Measurements from ENCODE around the gene SERPINB12. TPM values are rescaled to one million over a fixed set of nuclear protein-coding genes. Genes with fewer than 3 reads are reported as not detected.

SERPINB12 gene
- total and polyA plus RNA-seq, 10 of the 15 experiments (the other 5 are each of a cell fraction or from before 2014, with no cell fraction given) = not detected

- no TSS peak for BruUV-seq (replicated peaks)
- in situ Hi-C loops (cut with MboI) = loop anchor here (10.0 kb wide), 1 partner anchor 65 kb away; no protein-coding TSS in a partner anchor
- no peak overlapping the region for H3K4me2 ChIP-seq (ENCODE audit: control insufficient read depth, insufficient read depth)
- H3K9ac ChIP-seq (ENCODE audit: control insufficient read depth, insufficient read depth, low read length) = no peak overlapping the region
- H3K27ac ChIP-seq (ENCODE audit: control insufficient read depth, insufficient read depth) = no peak overlapping the region
- H3K36me3 ChIP-seq (ENCODE audit: control insufficient read depth in 2 of 2, insufficient read depth in 2 of 2, low read length in 1 of 2) = no peaks in the 10 kb centered on the region
- POLR2A ChIA-PET = no interaction called here
- no peak overlapping the region for H3K4me3 ChIP-seq
- intact Hi-C loops (cut with micrococcal nuclease; ENCODE audit: unreplicated experiment) = no loop called here
- no peaks in the 10 kb centered on the region for H3K79me2 ChIP-seq (ENCODE audit: control insufficient read depth, insufficient read depth, low read length)
- H3K9me3 ChIP-seq (replicated peaks; ENCODE audit: control insufficient read depth, insufficient read depth, low read length) = no peaks in the 10 kb centered on the region
- SMC1A ChIA-PET (ENCODE audit: uncharacterized antibody, unreplicated experiment) = no interaction called here
- H4K20me1 ChIP-seq (ENCODE audit: control insufficient read depth, insufficient read depth) = no peaks in the 10 kb centered on the region
- H3K27me3 ChIP-seq (replicated peaks in 1 of 2; ENCODE audit: control insufficient read depth in 2 of 2, insufficient read depth in 2 of 2, low read length in 1 of 2) = no peaks in the 10 kb centered on the region; a peak in 1 of 4 replicates
- RAD21 ChIA-PET (ENCODE audit: unreplicated experiment) = no interaction called here
- H2AFZ ChIP-seq (ENCODE audit: control insufficient read depth, low read depth, low read length) = no peak overlapping the region
- no peaks in the 10 kb centered on the region for H3K4me1 ChIP-seq (ENCODE audit: control insufficient read depth, insufficient read depth, low read length)
- DNase-seq (ENCODE audit: low read depth, low spot score) (no peak), FAIRE-seq (no peak), ATAC-seq (no peak)
- WGBS (ENCODE audit: insufficient coverage, insufficient replicate concordance, low lambda C conversion rate, missing lambda C conversion rate) = 10% methylated on average over 3 of the region's 3 CpGs
- CTCF ChIA-PET = interaction anchor here (0.6 to 1.3 kb wide), 2 partner anchors 22 to 601 kb away, joined by 3 to 5 read pairs; no protein-coding TSS in a partner anchor
- no peak for TF ChIP-seq SIX5 (IDR thresholded peaks at IDR 0.05; ENCODE audit: low read depth, low read length, severe bottlenecking)
- no peak for TF ChIP-seq BHLHE40 (IDR thresholded peaks at IDR 0.05; ENCODE audit: borderline replicate concordance in 1 of 2, low read depth in 2 of 2, low read length in 1 of 2)
- no peak for TF ChIP-seq SMAD1 (IDR thresholded peaks at IDR 0.05; ENCODE audit: low read depth, partially characterized antibody)
- TF ChIP-seq, protein P1, sequence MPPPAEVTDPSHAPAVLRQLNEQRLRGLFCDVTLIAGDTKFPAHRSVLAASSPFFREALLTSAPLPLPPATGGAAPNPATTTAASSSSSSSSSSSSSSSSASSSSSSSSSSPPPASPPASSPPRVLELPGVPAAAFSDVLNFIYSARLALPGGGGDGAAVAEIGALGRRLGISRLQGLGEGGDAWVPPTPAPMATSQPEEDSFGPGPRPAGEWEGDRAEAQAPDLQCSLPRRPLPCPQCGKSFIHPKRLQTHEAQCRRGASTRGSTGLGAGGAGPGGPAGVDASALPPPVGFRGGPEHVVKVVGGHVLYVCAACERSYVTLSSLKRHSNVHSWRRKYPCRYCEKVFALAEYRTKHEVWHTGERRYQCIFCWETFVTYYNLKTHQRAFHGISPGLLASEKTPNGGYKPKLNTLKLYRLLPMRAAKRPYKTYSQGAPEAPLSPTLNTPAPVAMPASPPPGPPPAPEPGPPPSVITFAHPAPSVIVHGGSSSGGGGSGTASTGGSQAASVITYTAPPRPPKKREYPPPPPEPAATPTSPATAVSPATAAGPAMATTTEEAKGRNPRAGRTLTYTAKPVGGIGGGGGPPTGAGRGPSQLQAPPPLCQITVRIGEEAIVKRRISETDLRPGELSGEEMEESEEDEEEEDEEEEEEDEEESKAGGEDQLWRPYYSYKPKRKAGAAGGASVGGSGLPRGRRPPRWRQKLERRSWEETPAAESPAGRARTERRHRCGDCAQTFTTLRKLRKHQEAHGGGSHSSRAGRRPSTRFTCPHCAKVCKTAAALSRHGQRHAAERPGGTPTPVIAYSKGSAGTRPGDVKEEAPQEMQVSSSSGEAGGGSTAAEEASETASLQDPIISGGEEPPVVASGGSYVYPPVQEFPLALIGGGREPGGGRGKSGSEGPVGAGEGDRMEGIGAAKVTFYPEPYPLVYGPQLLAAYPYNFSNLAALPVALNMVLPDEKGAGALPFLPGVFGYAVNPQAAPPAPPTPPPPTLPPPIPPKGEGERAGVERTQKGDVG (CRISPR knock-in tag; IDR thresholded peaks at IDR 0.05) = no peak
- TF ChIP-seq CREM (IDR thresholded peaks at IDR 0.05; ENCODE audit: low read depth) = no peak
- no peak for TF ChIP-seq IKZF1 (conservative IDR thresholded peaks at IDR 0.05)
- TF ChIP-seq POU2F2 (IDR thresholded peaks at IDR 0.05; ENCODE audit: borderline replicate concordance, low read depth, low read length) = no peak
- no peak for TF ChIP-seq BMI1 (IDR thresholded peaks at IDR 0.05; ENCODE audit: borderline replicate concordance)
- TF ChIP-seq ATF7 (IDR thresholded peaks at IDR 0.05; ENCODE audit: low read depth) = no peak
- no peak for TF ChIP-seq GATAD2B (conservative IDR thresholded peaks at IDR 0.05; ENCODE audit: low read depth)
- TF ChIP-seq ZNF24 (IDR thresholded peaks at IDR 0.05) = no peak
- no peak for TF ChIP-seq POLR2A (IDR thresholded peaks at IDR 0.05; ENCODE audit: low read depth, low read length)
- TF ChIP-seq NR2F1 (conservative IDR thresholded peaks at IDR 0.05) = no peak
- no peak for TF ChIP-seq PKNOX1 (IDR thresholded peaks at IDR 0.05)
- TF ChIP-seq, protein P2, sequence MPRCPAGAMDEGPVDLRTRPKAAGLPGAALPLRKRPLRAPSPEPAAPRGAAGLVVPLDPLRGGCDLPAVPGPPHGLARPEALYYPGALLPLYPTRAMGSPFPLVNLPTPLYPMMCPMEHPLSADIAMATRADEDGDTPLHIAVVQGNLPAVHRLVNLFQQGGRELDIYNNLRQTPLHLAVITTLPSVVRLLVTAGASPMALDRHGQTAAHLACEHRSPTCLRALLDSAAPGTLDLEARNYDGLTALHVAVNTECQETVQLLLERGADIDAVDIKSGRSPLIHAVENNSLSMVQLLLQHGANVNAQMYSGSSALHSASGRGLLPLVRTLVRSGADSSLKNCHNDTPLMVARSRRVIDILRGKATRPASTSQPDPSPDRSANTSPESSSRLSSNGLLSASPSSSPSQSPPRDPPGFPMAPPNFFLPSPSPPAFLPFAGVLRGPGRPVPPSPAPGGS (IDR thresholded peaks at IDR 0.05; ENCODE audit: borderline replicate concordance, insufficient read depth, low read depth, low read length, poor library complexity, severe bottlenecking) = no peak
- TF ChIP-seq, protein P3, sequence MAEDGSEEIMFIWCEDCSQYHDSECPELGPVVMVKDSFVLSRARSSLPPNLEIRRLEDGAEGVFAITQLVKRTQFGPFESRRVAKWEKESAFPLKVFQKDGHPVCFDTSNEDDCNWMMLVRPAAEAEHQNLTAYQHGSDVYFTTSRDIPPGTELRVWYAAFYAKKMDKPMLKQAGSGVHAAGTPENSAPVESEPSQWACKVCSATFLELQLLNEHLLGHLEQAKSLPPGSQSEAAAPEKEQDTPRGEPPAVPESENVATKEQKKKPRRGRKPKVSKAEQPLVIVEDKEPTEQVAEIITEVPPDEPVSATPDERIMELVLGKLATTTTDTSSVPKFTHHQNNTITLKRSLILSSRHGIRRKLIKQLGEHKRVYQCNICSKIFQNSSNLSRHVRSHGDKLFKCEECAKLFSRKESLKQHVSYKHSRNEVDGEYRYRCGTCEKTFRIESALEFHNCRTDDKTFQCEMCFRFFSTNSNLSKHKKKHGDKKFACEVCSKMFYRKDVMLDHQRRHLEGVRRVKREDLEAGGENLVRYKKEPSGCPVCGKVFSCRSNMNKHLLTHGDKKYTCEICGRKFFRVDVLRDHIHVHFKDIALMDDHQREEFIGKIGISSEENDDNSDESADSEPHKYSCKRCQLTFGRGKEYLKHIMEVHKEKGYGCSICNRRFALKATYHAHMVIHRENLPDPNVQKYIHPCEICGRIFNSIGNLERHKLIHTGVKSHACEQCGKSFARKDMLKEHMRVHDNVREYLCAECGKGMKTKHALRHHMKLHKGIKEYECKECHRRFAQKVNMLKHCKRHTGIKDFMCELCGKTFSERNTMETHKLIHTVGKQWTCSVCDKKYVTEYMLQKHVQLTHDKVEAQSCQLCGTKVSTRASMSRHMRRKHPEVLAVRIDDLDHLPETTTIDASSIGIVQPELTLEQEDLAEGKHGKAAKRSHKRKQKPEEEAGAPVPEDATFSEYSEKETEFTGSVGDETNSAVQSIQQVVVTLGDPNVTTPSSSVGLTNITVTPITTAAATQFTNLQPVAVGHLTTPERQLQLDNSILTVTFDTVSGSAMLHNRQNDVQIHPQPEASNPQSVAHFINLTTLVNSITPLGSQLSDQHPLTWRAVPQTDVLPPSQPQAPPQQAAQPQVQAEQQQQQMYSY (CRISPR knock-in tag; IDR thresholded peaks at IDR 0.05) = no peak
These were observed 2.2 kb upstream of the SERPINB12 start for GRCh38 chr18:63539904-63540510.

All from GM12878 (cell line).